Astrocyte of the cerebellum (primary cell): ENCODE results near the gene SERTAD4.

Experiments
- DNase-seq: peaks from one replicate; pipeline ENCODE4 v3.0.0-alpha.2; 2011; ENCODE audit warnings: low read depth
- H3K4me3 ChIP-seq: 2 replicates; pipeline ENCODE4 v1.5.1; 2011; ENCODE audit warnings: mild to moderate bottlenecking, low read depth, low read length, moderate library complexity
- in situ Hi-C: cut with HindIII; loops from 2 replicates; pipeline ENCODE4 v1.10.0; 2017; ENCODE audit warnings: low sequenced_read_pairs
- TF ChIP-seq, protein P1 (sequence below): IDR thresholded peaks from 2 replicates; pipeline ENCODE4 v1.5.1; 2012; ENCODE audit warnings: low read length, low read depth, moderate library complexity, mild to moderate bottlenecking; ENCODE audit errors: missing control alignments

SERTAD4 gene

DNA sequence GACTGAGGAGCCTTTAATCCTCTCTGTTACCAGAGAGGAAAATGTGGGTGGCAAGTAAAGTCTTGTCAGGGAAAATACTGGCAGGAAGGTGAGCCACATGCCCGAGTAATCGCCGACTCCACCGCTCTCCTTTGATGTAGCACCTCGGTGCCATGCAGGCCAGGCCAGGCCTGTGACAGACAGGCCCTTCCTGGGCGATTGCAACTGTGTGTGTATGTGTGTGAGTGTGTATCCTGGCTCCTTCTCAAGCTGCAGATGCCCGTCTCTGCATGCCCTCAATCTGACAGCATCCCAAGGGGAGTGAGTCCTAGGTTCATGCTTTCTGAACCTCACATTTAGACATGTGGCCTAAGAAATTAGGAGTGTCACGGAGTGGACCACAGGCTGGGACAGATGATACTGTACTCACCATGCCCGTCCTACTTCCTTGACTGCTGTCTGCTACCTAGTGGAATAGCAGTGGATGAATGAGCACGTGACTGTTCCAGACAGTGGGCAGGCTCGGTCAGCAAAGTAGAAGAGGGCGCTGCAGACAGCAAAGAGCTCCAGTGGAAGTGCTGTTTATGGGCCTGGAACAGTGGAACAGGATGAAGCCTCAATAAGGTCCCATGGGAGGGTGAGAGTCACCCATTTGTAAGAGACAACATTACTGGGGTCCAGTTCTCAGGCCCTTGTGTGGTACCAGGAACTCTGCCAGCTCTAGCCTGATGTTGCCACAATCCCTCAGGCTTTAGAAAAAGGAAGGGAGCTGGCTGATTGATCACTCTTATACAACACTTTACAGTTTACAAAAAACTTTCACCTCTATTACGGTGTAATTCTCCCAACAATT lies 25.3 kb downstream of the SERTAD4 start:
- no peak overlapping the region for H3K4me3 ChIP-seq
- in situ Hi-C loops, result no loop called here
- TF ChIP-seq, protein P1, sequence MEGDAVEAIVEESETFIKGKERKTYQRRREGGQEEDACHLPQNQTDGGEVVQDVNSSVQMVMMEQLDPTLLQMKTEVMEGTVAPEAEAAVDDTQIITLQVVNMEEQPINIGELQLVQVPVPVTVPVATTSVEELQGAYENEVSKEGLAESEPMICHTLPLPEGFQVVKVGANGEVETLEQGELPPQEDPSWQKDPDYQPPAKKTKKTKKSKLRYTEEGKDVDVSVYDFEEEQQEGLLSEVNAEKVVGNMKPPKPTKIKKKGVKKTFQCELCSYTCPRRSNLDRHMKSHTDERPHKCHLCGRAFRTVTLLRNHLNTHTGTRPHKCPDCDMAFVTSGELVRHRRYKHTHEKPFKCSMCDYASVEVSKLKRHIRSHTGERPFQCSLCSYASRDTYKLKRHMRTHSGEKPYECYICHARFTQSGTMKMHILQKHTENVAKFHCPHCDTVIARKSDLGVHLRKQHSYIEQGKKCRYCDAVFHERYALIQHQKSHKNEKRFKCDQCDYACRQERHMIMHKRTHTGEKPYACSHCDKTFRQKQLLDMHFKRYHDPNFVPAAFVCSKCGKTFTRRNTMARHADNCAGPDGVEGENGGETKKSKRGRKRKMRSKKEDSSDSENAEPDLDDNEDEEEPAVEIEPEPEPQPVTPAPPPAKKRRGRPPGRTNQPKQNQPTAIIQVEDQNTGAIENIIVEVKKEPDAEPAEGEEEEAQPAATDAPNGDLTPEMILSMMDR, result no peak
- DNase-seq, result no peak

DNA sequence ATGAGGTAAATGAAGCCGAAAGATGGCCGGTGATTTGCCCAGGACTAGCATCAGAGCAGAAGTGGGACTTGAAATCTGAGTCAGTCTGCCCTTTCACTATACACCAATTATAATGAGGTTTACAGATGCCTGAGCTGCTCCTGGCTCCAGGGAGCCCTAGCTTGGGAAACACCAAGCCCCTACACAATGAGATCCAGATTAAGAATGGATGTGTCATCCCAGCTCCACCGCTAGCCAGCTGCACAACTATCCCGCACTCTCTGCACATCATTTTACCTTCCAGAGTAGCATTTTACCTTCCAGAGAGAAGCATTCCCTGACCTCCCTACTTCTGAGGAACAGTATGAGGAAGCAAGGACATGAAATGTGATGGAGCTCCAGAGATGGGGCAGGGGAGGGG lies 27.0 kb downstream of the SERTAD4 start:
- no peak overlapping the region for H3K4me3 ChIP-seq
- in situ Hi-C loops, result no loop called here
- peak; percentile 69 for DNase-seq
- TF ChIP-seq, protein P1, result no peak

DNA sequence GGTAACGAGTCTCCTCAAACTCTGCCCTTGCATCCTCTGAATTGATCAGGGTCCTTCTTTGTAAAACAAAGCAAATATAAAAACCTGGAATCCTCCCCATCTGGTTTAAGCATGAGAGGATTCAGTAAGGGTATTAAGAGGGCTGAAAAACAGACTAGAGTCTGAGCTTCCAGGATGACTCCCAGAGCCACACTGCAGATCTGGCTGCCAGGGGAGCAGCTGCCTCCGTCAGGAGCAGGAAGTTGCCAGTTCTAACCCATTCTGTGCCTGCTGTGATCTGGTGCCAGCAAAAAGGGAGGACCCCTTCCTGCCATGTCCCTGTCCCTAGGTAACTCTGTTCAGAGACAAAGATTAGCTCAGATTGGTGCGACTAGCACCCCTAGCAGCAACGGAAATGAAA lies 27.5 kb downstream of the SERTAD4 start:
- no peak overlapping the region for H3K4me3 ChIP-seq
- no peak for DNase-seq
- TF ChIP-seq, protein P1, result no peak
- in situ Hi-C loops, result no loop called here

DNA sequence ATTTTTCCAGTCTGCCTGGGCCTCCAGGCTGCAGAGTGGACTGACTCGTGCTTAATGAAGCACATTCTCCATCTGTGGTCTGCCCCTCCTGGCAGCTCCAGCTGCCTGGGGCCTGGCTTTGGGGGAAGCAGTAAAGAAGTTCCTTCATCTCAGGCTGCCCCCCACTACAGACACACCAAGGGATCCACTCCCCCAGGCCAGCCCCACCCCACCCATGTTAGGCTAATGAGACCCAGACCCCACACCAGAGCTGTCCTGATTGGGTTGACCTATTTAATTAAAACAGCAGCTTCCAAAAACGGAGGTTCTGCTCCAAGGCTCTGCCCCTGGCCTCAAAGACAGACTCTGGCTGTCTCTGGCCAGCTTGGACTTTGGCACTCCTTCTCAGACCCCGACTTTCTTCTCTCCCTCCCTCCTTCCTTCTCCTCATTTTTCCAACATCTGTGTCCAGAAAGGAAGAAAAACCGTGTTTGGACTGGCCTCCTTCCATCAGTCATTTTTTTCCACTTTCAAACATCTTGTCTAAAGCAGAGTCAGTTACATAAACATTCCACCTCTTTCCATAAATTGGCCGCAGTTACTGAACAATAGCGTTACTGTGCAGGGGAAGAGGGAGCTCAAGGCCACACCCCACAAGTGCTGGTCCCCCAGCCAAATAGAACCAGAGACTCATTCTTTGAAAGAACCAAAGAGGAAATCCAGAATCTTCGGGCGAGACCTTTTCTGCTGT lies 29.7 kb downstream of the SERTAD4 start:
- H3K4me3 ChIP-seq, result no peak overlapping the region
- DNase-seq, result peak; percentile 91
- TF ChIP-seq, protein P1, result no peak
- in situ Hi-C loops, result no loop called here

DNA sequence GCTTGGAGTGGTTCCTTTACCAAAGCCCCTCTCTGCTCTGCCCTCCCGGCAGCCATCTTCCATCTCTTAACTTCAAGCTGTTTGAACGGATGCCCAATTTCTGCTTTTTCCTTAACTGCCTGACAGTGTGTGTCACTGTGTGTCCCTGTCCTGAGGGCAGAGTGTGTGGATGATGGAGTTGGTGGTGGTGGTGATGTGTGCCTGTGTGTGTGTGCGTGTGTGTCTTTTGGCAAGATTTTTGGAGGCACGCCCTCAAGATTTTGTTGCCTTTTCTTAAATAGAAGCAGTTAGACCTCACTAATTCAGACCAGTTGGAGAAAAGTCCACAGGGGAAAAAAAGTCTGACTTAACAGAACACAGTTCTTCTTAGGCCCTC lies 30.3 kb downstream of the SERTAD4 start:
- TF ChIP-seq, protein P1, result no peak
- in situ Hi-C loops, result no loop called here
- no peak for DNase-seq
- no peak overlapping the region for H3K4me3 ChIP-seq

DNA sequence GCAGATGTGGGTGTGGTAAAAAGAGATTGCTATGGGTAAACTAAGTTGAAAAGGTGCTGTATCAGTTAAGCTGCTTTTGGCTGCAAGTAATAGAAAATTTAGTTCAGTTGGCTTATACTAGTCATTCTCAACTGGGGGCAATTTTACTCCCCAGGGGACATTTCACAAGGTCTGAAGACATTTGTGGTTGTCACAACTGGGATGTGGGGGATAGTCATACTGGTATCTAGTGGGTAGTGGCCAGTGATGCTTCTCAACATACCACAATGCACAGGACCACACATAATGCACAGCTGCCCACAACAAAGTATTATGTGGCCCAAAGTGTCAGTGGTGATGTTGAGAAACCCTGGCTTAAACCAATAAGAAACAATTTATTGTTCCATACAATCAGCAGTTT lies 31.4 kb downstream of the SERTAD4 start:
- no peak for DNase-seq
- TF ChIP-seq, protein P1, result no peak
- in situ Hi-C loops, result no loop called here
- no peak overlapping the region for H3K4me3 ChIP-seq
